Body of pancreas (tissue), 4 donors: Measurements from ENCODE around the gene PSD2. TPM values are rescaled to one million over a fixed set of nuclear protein-coding genes. Genes with fewer than 3 reads are reported as not detected.
A peak's percentile ranks its signal among the peaks of the same experiment; 100 is the strongest.

Source experiments
- ATAC-seq: fragments of 150-250 bp; one replicate; pipeline ENCODE4 v1.9.1; 2016
- DNase-seq, 4 donors: peaks; one replicate each; pipeline ENCODE4 v3.0.0-alpha.2; 2019
- H3K27ac ChIP-seq, 4 donors: fragments of 200-600 bp; sonication (generic); 1 replicate in 3 of 4; 2 replicates in 1 of 4; pipeline versions ENCODE4 v1.5.1 to v1.6.1; 2016 to 2019; ENCODE audit warnings: mild to moderate bottlenecking in 1 of 4, mixed read lengths in 1 of 4, moderate library complexity in 1 of 4
- H3K27me3 ChIP-seq, 2 donors: fragments of 200-600 bp; sonication (generic); one replicate each; pipeline ENCODE4 v1.6.0; 2016; ENCODE audit warnings: mild to moderate bottlenecking in 1 of 2
- H3K36me3 ChIP-seq, 2 donors: fragments of 200-600 bp; sonication (generic); replicated peaks in 1 of 2; 2 replicates each; pipeline ENCODE4 v1.5.1; 2016; ENCODE audit warnings: low read depth in 2 of 2; ENCODE audit not compliant: insufficient read depth in 1 of 2
- H3K4me1 ChIP-seq: fragments of 200-600 bp; sonication (generic); one replicate; pipeline ENCODE4 v1.6.0; 2016
- H3K4me3 ChIP-seq, 2 donors: fragments of 200-600 bp; sonication (generic); 1 replicate in 1 of 2; 2 replicates in 1 of 2; pipeline ENCODE4 v1.5.1; 2016 to 2019
- H3K9me3 ChIP-seq, 3 donors: fragments of 200-600 bp; sonication (generic); 1 replicate in 2 of 3; 2 replicates in 1 of 3; pipeline ENCODE4 v1.5.1; 2016
- POLR2A ChIP-seq, 3 donors: fragments of 450-650 bp; IDR thresholded peaks; one replicate each; pipeline ENCODE4 v1.6.1; 2016; ENCODE audit warnings: antibody characterized with exemption in 3 of 3, mild to moderate bottlenecking in 2 of 3
- WGBS, 2 donors: methylation state at CpG; one replicate each; pipeline ENCODE4 v1.1.5; 2017; 5-methylcytosine and 5-hydroxymethylcytosine counted together
- intact Hi-C: fragments of 100-400 bp; cut with DNase I; formaldehyde crosslinking; loops from one replicate; pipeline ENCODE4 v1.15.1; 2023
- total RNA-seq, 2 donors: library from RNA; depleted of rRNA; stranded (reverse); fragments of >200 nt; gene quantifications; one replicate each; pipeline ENCODE4 v1.1.0, GENCODE V29; 2016
- TF ChIP-seq, protein P1 (sequence below), 7 experiments: fragments of 450-650 bp in 4 of 7; fragments of 200-600 bp in 3 of 7; sonication (generic) in 3 of 7; IDR thresholded peaks; one replicate each; pipeline ENCODE4 v1.5.1; 2016 to 2019; ENCODE audit warnings: antibody characterized with exemption in 7 of 7

Gene PSD2
- total RNA-seq, 2 donors from 2014 or later: 0.52 TPM; not detected in 1

DNA sequence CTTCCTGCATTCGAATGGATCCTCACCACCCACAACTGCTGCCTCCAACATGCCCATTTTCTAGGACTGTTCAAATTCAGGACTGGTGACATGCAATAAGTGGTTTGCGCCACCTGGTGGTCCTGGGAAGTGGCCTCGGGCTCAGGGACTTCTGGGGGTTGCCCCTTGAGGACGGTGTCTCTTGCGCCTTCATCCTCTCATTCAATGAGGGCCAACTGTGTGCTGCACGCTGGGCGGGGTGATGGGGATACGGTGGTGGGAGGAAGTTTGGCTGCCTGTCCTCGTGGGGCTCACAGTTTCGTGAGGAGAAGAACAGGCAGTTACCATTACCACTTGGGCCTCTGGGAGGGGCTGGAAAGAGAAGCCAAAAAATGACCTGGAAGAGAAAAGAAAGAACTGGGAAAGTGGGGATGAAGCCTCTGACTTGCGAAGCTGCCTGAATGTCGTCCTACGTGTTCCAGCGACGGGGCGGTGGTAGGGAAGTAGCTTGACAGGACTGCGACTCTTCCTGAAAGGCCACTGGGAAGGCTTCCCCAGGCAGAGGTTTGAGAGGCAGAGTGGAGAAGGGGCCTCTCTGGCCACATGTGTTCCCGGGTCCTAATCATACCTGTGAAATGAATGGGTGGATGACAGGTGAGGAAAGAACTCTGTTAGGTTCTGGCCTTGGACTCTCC lies 49.0 kb downstream of the PSD2 start:
- Histone ChIP-seq H3K4me1 (peaks cover 12% of the 10 kb centered on the region), H3K27me3 (no peaks in the 10 kb centered on the region), H3K9me3 (no peaks in the 10 kb centered on the region), H3K27ac (no peak overlapping the region), H3K36me3 (no peaks in the 10 kb centered on the region), H3K4me3 (no peak overlapping the region)
- intact Hi-C loops: no loop called here
- DNase-seq (peak; percentile 76 to 87 (median 81)), ATAC-seq (peak; percentile 22)
- TF ChIP-seq, protein P1, sequence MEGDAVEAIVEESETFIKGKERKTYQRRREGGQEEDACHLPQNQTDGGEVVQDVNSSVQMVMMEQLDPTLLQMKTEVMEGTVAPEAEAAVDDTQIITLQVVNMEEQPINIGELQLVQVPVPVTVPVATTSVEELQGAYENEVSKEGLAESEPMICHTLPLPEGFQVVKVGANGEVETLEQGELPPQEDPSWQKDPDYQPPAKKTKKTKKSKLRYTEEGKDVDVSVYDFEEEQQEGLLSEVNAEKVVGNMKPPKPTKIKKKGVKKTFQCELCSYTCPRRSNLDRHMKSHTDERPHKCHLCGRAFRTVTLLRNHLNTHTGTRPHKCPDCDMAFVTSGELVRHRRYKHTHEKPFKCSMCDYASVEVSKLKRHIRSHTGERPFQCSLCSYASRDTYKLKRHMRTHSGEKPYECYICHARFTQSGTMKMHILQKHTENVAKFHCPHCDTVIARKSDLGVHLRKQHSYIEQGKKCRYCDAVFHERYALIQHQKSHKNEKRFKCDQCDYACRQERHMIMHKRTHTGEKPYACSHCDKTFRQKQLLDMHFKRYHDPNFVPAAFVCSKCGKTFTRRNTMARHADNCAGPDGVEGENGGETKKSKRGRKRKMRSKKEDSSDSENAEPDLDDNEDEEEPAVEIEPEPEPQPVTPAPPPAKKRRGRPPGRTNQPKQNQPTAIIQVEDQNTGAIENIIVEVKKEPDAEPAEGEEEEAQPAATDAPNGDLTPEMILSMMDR (IDR thresholded peaks at IDR 0.05): peak; percentile 36 to 75 (median 67)
- no peak for TF ChIP-seq POLR2A (IDR thresholded peaks at IDR 0.05)
- WGBS, 2 donors: 43% methylated on average over 18 of the region's 18 CpGs

DNA sequence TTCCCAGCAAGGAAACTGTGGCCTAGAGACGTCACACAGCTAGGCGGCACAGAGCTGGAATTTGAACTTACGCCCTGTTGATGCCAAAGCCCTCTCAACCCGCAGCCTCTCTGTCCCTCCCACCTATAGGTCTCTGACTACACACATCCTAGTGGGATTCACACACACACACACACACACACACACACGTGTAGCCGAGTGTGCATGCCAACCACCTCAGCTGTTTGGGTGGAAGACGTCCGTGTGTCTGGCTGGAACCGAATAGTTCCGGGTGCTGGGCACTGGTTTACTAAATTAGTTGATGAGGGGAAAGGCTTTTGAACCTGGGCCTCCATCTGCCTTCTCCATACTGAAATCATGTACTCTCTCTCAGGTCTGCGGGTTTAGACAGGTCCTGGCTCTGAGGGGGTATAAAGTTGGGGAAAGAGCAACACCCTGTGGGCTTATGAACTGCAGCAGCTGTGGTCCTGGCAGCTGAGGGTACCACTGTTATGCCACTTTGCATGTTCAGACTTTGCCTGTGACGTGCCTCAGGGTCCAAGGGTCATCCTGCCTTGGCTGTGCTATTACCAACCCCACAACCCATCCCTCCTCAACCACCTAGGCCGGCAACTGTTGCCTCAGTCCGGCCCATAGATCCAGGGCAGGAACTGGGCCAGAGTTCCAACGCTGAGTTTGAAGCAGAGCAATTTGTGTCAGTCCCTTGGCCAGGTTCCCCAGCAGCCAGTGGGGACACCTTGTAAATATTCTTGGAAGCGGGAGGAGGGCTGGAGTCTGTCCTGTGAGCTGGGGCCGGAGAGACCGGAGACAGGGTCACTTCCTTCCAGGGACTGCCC lies 50.5 kb downstream of the PSD2 start:
- WGBS, 2 donors: 42 to 70% methylated on average over 8 to 18 of the region's 18 CpGs
- ATAC-seq (peak; percentile 44), DNase-seq (peak; percentile 57 to 83 (median 79))

DNA sequence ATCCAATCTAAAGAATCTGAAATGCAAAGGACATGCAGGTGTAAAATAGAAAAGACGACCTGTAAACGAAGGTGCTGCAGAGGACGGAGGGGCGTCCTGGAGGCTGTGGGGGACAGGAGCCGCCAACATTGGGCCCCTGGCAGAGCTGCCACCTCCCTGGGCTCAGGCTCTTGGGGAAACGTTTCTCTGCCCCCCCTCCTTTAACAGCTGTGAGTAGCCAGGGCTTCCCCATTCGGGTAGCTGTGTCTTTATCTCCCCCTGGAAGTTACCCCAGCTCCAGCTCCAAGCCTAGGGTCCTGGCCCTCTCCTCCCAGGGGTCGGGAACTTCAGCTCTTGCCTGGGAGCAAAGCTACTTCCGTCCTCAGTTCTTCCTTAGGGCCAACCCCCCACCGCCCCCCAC lies 51.5 kb downstream of the PSD2 start:
- no peak overlapping the region for H3K27ac ChIP-seq
- peak in 1 of 4 donors; percentile 3 for DNase-seq
- no peak overlapping the region for H3K4me3 ChIP-seq
- no peaks in the 10 kb centered on the region for H3K27me3 ChIP-seq
- 54 to 56% methylated on average over 10 of the region's 10 CpGs for WGBS, 2 donors
- ATAC-seq: no peak
- no peaks in the 10 kb centered on the region for H3K9me3 ChIP-seq
- H3K4me1 ChIP-seq: peaks cover 12% of the 10 kb centered on the region
- no peaks in the 10 kb centered on the region for H3K36me3 ChIP-seq
- intact Hi-C loops: no loop called here
- TF ChIP-seq, protein P1 (IDR thresholded peaks at IDR 0.05): no peak
- TF ChIP-seq POLR2A (IDR thresholded peaks at IDR 0.05): no peak

More for the DNA sequence above, 50.5 kb downstream of the PSD2 start:
- Histone ChIP-seq H3K27ac (peak overlapping the region in 2 of 4 donors; percentile 1 to 50), H3K9me3 (no peaks in the 10 kb centered on the region), H3K36me3 (no peaks in the 10 kb centered on the region), H3K4me1 (peaks cover 12% of the 10 kb centered on the region), H3K4me3 (no peak overlapping the region), H3K27me3 (no peaks in the 10 kb centered on the region)
- intact Hi-C loops: no loop called here
- TF ChIP-seq, protein P1 (IDR thresholded peaks at IDR 0.05): no peak
- peak in 1 of 3 donors; percentile 18 for TF ChIP-seq POLR2A (IDR thresholded peaks at IDR 0.05)

DNA sequence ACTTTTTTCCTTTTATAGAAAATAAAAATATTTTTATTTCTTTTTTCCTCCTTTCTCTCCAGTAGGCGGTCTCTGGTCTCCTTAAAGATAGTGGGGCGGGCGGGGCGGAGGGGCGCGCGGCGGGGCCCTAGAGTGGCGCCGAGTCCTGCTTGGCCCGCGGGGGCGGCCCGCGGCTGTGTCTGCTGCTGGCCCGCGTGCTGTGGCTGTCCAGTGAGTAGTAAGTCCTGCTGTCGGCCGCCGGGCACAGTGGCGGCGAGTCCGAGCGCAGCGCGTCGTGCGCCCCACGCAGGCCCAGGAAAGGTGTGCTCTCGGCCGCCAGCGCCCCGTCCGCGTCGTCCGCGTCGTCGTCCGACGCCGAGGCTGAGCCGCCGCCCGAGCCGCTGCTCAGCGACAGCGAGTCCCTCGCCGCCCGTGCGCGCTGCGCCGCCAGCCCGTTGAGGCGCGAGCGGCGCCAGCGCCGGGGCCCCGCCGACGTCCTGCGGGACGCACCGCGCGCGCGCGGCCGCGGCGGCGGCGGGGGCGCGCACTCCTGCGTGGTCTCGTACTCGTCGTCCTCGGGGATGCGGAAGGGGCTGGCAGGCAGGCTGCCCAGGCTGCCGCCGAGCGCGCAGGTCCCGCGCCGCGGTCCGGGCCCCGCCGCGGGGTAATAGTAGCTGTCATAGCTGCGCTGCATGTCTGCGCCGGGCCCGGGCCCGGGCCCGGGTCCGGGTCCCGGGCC lies 52.3 kb downstream of the PSD2 start:
- intact Hi-C loops: no loop called here
- DNase-seq: peak; percentile 64 to 82 (median 69)
- Histone ChIP-seq H3K27ac (peak overlapping the region in 3 of 4 donors; percentile 75 to 79 (median 78)), H3K4me1 (peaks cover 12% of the 10 kb centered on the region), H3K9me3 (no peaks in the 10 kb centered on the region), H3K36me3 (no peaks in the 10 kb centered on the region), H3K27me3 (no peaks in the 10 kb centered on the region), H3K4me3 (peak overlapping the region; percentile 24 to 29)
- ATAC-seq: peak; percentile 87
- peak; percentile 26 to 32 (median 28) for TF ChIP-seq POLR2A (IDR thresholded peaks at IDR 0.05)
- TF ChIP-seq, protein P1 (IDR thresholded peaks at IDR 0.05): peak in 1 of 7 experiments; percentile 8
- WGBS, 2 donors: 11 to 12% methylated on average over 19 to 100 of the region's 107 CpGs
